PC-3 (cell line): ENCODE results near the gene TBC1D2B. TPM values are rescaled to one million over a fixed set of nuclear protein-coding genes. Genes with fewer than 3 reads are reported as not detected.

ENCODE experiments used
- ATAC-seq: fragments of 200-7000 bp; cut with Tn5 transposase; 2 replicates; pipeline ENCODE4 v1.9.1; 2020; ENCODE audit warnings: mild to moderate bottlenecking, moderate library complexity
- BruUV-seq: library from RNA; stranded (reverse); fragments of 400-500 nt; replicated peaks from 2 replicates; lab custom pipeline; 2021; lab: Mats Ljungman, UMichigan
- CTCF ChIA-PET: fragments of 300-600 bp; sonication (Branson Sonifier 250); formaldehyde crosslinking; loops from one replicate; lab custom pipeline; 2022; ENCODE audit warnings: antibody characterized with exemption; lab: Charles Lee
- POLR2A ChIA-PET: fragments of 300-600 bp; sonication (Branson Sonifier 250); formaldehyde crosslinking; loops from one replicate; lab custom pipeline; 2022; ENCODE audit warnings: antibody characterized with exemption; ENCODE audit not compliant: unreplicated experiment; lab: Charles Lee
- DNase-seq: peaks from one replicate; pipeline ENCODE4 v3.0.0-alpha.2; 2015
- H2AFZ ChIP-seq: fragments of 300-600 bp; sonication (generic); 2 replicates; pipeline ENCODE4 v1.6.0; 2016; ENCODE audit warnings: antibody characterized with exemption, low read length
- H3F3A ChIP-seq: fragments of 300-600 bp; sonication (generic); one replicate; pipeline ENCODE4 v1.6.0; 2017; ENCODE audit warnings: antibody characterized with exemption, low read length, control low read depth, mild to moderate bottlenecking; ENCODE audit not compliant: unreplicated experiment
- H3K27ac ChIP-seq: fragments of 300-600 bp; sonication (generic); 2 replicates; pipeline ENCODE4 v1.5.1; 2016; ENCODE audit warnings: mild to moderate bottlenecking, low read length
- H3K27me3 ChIP-seq: fragments of 300-600 bp; sonication (generic); 2 replicates; pipeline ENCODE4 v1.6.1; 2016; ENCODE audit warnings: low read length, mixed read lengths
- H3K36me3 ChIP-seq: fragments of 300-600 bp; sonication (generic); 2 replicates; pipeline ENCODE4 v1.6.1; 2016; ENCODE audit warnings: low read depth, mixed run types, low read length, mixed read lengths
- H3K4me1 ChIP-seq: fragments of 300-600 bp; sonication (generic); 2 replicates; pipeline ENCODE4 v1.5.1; 2016; ENCODE audit warnings: low read length; ENCODE audit not compliant: insufficient read depth
- H3K4me2 ChIP-seq: fragments of 300-600 bp; sonication (generic); 2 replicates; pipeline ENCODE4 v1.6.0; 2016; ENCODE audit warnings: low read length
- H3K4me3 ChIP-seq: fragments of 300-600 bp; sonication (generic); 2 replicates; pipeline ENCODE4 v1.5.1; 2016; ENCODE audit warnings: mild to moderate bottlenecking, low read length, mixed read lengths
- H3K79me2 ChIP-seq: fragments of 300-600 bp; sonication (generic); 2 replicates; pipeline ENCODE4 v1.6.1; 2017; ENCODE audit warnings: low read length, mixed read lengths
- H3K9ac ChIP-seq: fragments of 300-600 bp; sonication (generic); 2 replicates; pipeline ENCODE4 v1.6.0; 2016; ENCODE audit warnings: mild to moderate bottlenecking, low read length
- H3K9me2 ChIP-seq: fragments of 300-600 bp; sonication (generic); replicated peaks from 2 replicates; pipeline ENCODE4 v1.6.1; 2016; ENCODE audit warnings: mixed run types, low read length, mixed read lengths
- H3K9me3 ChIP-seq: fragments of 300-600 bp; sonication (generic); 2 replicates; pipeline ENCODE4 v1.6.1; 2016; ENCODE audit warnings: low read length, mixed read lengths
- H4K20me1 ChIP-seq: fragments of 300-600 bp; sonication (generic); 2 replicates; pipeline ENCODE4 v1.6.1; 2016; ENCODE audit warnings: low read length, mixed read lengths
- EZH2 ChIP-seq: fragments of 300-600 bp; sonication (generic); IDR thresholded peaks from one replicate; pipeline ENCODE4 v1.6.1; 2017; ENCODE audit warnings: antibody characterized with exemption, mild to moderate bottlenecking, low read length; ENCODE audit not compliant: unreplicated experiment
- EZH2phosphoT487 ChIP-seq: fragments of 300-600 bp; sonication (generic); IDR thresholded peaks from 2 replicates; pipeline ENCODE4 v1.6.1; 2018; ENCODE audit warnings: mild to moderate bottlenecking, antibody characterized with exemption, low read length, borderline replicate concordance
- intact Hi-C: fragments of 100-400 bp; cut with micrococcal nuclease; formaldehyde crosslinking; loops from 2 replicates; pipeline ENCODE4 v1.9.0; 2023
- total RNA-seq: library from RNA; depleted of rRNA; stranded (reverse); fragments of >200 nt; gene quantifications from 2 replicates; pipeline ENCODE4 v1.2.3, GENCODE V29; 2014
- TF ChIP-seq, protein P1 (sequence below): fragments of 300-600 bp; sonication (generic); conservative IDR thresholded peaks from 2 replicates; pipeline ENCODE4 v1.5.1; 2017; ENCODE audit warnings: antibody characterized with exemption, low read depth, mild to moderate bottlenecking, low read length

TBC1D2B gene
- total RNA-seq, 1 experiment from 2014 or later, result 19.0 TPM

- Histone ChIP-seq H3K9me2 (no peaks in the 10 kb centered on the region), H3K9ac (no peak overlapping the region), H4K20me1 (no peaks in the 10 kb centered on the region), H3K27me3 (no peaks in the 10 kb centered on the region), H3K4me3 (no peak overlapping the region), H3K79me2 (peaks cover 94% of the 10 kb centered on the region), H3K4me1 (peaks cover 46% of the 10 kb centered on the region), H3K4me2 (no peak overlapping the region), H3F3A (no peaks in the 10 kb centered on the region), H3K9me3 (no peaks in the 10 kb centered on the region), H3K27ac (no peak overlapping the region), H3K36me3 (no peaks in the 10 kb centered on the region), H2AFZ (no peak overlapping the region)
- TF ChIP-seq, protein P1, sequence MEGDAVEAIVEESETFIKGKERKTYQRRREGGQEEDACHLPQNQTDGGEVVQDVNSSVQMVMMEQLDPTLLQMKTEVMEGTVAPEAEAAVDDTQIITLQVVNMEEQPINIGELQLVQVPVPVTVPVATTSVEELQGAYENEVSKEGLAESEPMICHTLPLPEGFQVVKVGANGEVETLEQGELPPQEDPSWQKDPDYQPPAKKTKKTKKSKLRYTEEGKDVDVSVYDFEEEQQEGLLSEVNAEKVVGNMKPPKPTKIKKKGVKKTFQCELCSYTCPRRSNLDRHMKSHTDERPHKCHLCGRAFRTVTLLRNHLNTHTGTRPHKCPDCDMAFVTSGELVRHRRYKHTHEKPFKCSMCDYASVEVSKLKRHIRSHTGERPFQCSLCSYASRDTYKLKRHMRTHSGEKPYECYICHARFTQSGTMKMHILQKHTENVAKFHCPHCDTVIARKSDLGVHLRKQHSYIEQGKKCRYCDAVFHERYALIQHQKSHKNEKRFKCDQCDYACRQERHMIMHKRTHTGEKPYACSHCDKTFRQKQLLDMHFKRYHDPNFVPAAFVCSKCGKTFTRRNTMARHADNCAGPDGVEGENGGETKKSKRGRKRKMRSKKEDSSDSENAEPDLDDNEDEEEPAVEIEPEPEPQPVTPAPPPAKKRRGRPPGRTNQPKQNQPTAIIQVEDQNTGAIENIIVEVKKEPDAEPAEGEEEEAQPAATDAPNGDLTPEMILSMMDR, result no peak
- no peak for TF ChIP-seq EZH2
- TF ChIP-seq EZH2phosphoT487, result no peak
- BruUV-seq, result no TSS peak
- no peak for DNase-seq
- CTCF ChIA-PET, result no interaction called here
- intact Hi-C loops, result loop anchor here (10.0 kb wide), 1 partner anchor 67 kb away; no protein-coding TSS in a partner anchor
- no peak for ATAC-seq
- POLR2A ChIA-PET, result no interaction called here
Observed at GRCh38 chr15:78072080-78072892, 5.2 kb downstream of the TBC1D2B start.

DNA sequence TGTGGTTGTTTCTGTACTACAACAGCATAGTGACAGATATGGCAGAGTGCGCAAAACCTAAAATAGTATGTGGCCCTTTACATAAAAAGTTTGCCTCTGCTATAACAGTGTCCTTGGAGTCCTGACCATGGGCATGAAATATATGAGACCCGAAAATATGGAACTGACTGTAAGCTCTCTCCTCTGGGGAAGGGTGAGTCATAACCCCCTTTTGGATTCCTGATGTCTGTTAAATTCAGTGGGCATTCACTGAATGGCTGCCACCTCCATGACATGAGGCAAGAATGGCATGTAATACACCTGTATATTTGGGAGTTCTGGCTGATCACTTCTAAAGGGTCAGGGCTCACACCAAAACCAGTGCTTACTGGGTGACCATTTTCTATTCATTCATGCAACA, 6.1 kb downstream of the TBC1D2B start:
- Histone ChIP-seq H2AFZ (no peak overlapping the region), H3K27ac (no peak overlapping the region), H3F3A (no peaks in the 10 kb centered on the region), H3K79me2 (peaks cover 96% of the 10 kb centered on the region), H3K4me2 (no peak overlapping the region), H3K9ac (no peak overlapping the region), H4K20me1 (no peaks in the 10 kb centered on the region), H3K27me3 (no peaks in the 10 kb centered on the region), H3K9me3 (no peaks in the 10 kb centered on the region), H3K36me3 (no peaks in the 10 kb centered on the region), H3K4me3 (no peak overlapping the region), H3K4me1 (peaks cover 49% of the 10 kb centered on the region), H3K9me2 (no peaks in the 10 kb centered on the region)
- no TSS peak for BruUV-seq
- ChIA-PET POLR2A (no interaction called here), CTCF (no interaction called here)
- TF ChIP-seq EZH2, result no peak
- no peak for TF ChIP-seq EZH2phosphoT487
- TF ChIP-seq, protein P1, result no peak
- ATAC-seq (no peak), DNase-seq (no peak)
- intact Hi-C loops, result loop anchor here (10.0 kb wide), 1 partner anchor 67 kb away; no protein-coding TSS in a partner anchor
